Measurements from ENCODE around the gene TMEM39B. TPM values are rescaled to one million over a fixed set of nuclear protein-coding genes. Genes with fewer than 3 reads are reported as not detected.
"Not testable (repeated sequence)": the region's sequence is repeated elsewhere in the genome, so short reads cannot be mapped to it uniquely, and the experiment has no call there.

TMEM39B gene
- total and polyA plus RNA-seq, 5 experiments from 2014 or later = 2.4 to 26.1 (median 4.8) TPM

GRCh38 chr1:32048440-32048839 is 24.3 kb upstream of the TMEM39B start:
- POLR2A ChIA-PET = no interaction called here
- Mint-ChIP-seq H3K27ac (peak overlapping the region in 6 of 10 donors; percentile 37 to 84 (median 58)), H3K9me3 (no peaks in the 10 kb centered on the region), H3K4me3 (no peak overlapping the region), H3K36me3 (peaks cover 0 to 84% (median 5%) of the 10 kb centered on the region in 3 donors), H3K4me1 (peaks cover 0 to 5% (median 3%) of the 10 kb centered on the region in 4 donors), H3K27me3 (no peaks in the 10 kb centered on the region)
- DNase-seq (no peak), ATAC-seq (no peak)

DNA sequence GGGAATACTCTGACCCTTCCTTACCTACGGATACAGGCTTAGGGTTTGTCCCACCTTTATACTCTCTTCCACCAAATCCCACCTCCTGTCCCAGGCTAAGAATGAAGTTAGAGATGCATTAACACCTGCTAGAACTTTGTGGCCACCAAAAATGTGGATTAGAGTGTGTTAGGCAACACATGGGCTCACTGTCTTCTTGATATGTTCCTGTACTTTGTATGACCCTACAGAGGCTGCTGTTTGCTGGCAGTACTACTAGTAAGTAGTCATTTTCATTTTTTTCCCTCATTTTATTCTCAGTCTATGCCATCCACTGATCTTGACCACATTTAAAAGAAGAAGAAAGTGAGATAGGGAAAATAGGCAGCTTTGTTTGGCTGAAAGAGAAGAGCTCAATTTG is 21.0 kb upstream of the TMEM39B start:
- H3K27ac Mint-ChIP-seq = peak overlapping the region in 6 of 10 donors; percentile 0 to 51 (median 14)
- peaks cover 0 to 5% (median 2%) of the 10 kb centered on the region in 4 donors for H3K4me1 Mint-ChIP-seq
- H3K4me3 Mint-ChIP-seq = no peak overlapping the region
- H3K27me3 Mint-ChIP-seq = no peaks in the 10 kb centered on the region
- POLR2A ChIA-PET = interaction anchor here (1.8 kb wide), 1 partner anchor 9 kb away, joined by 4 read pairs; no protein-coding TSS in a partner anchor
- H3K36me3 Mint-ChIP-seq = peaks cover 0 to 83% (median 2%) of the 10 kb centered on the region in 3 donors
- no peak for ATAC-seq
- no peak for DNase-seq
- H3K9me3 Mint-ChIP-seq = no peaks in the 10 kb centered on the region

GRCh38 chr1:32052887-32053286 is 19.9 kb upstream of the TMEM39B start:
- DNase-seq (no peak), ATAC-seq (no peak)
- no peaks in the 10 kb centered on the region for H3K27me3 Mint-ChIP-seq
- no peaks in the 10 kb centered on the region for H3K9me3 Mint-ChIP-seq
- H3K36me3 Mint-ChIP-seq = peaks cover 0 to 77% (median 2%) of the 10 kb centered on the region in 3 donors
- H3K4me3 Mint-ChIP-seq = no peak overlapping the region
- H3K27ac Mint-ChIP-seq = peak overlapping the region in 2 of 10 donors; percentile 51 to 65
- H3K4me1 Mint-ChIP-seq = peaks cover 0 to 4% (median 1%) of the 10 kb centered on the region in 4 donors
- POLR2A ChIA-PET = interaction anchor here (1.3 kb wide), 1 partner anchor 20 kb away, joined by 3 read pairs; no protein-coding TSS in a partner anchor

DNA sequence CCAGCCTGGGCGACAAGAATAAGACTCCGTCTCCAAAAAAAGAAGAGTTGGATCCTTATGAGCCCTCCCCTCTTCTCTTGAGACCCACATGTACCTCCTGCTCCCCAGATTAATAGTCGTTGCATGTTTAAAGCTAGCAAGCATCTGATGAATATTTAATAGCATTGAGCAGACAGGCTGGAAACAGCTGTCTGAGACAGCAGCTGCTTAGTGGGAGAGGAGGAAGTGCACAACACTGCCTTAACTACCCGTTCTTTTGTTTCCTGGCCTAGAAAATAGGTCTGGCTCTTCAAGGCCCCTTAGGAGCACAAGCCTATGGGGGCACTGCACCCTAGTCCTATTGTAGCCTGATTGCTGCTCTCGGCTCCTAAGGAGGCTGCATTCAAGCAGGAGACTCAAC is 17.3 kb upstream of the TMEM39B start:
- H3K9me3 Mint-ChIP-seq = no peaks in the 10 kb centered on the region
- H3K4me1 Mint-ChIP-seq = peaks cover 0 to 4% (median under 1%) of the 10 kb centered on the region in 4 donors

GRCh38 chr1:32056598-32056997 is 16.1 kb upstream of the TMEM39B start:
- Mint-ChIP-seq H3K27me3 (no peaks in the 10 kb centered on the region), H3K9me3 (no peaks in the 10 kb centered on the region), H3K4me3 (no peak overlapping the region), H3K36me3 (peaks cover 0 to 84% (median 6%) of the 10 kb centered on the region in 3 donors), H3K27ac (peak overlapping the region in 7 of 10 donors; percentile 20 to 74 (median 53)), H3K4me1 (peaks cover 0 to 4% (median under 1%) of the 10 kb centered on the region in 4 donors)
- ATAC-seq = no peak
- POLR2A ChIA-PET = interaction anchor here (0.6 to 1.7 kb wide), 4 partner anchors 16 to 1123 kb away, joined by 3 to 6 read pairs (median 6); partner anchors contain the start of genes KPNA6 and TMEM39B
- DNase-seq = no peak

More for the DNA sequence above, 17.3 kb upstream of the TMEM39B start:
- ATAC-seq (no peak), DNase-seq (no peak)
- H3K36me3 Mint-ChIP-seq = peaks cover 0 to 82% (median 4%) of the 10 kb centered on the region in 3 donors
- no peaks in the 10 kb centered on the region for H3K27me3 Mint-ChIP-seq
- peak overlapping the region in 7 of 10 donors; percentile 2 to 60 (median 47) for H3K27ac Mint-ChIP-seq
- no peak overlapping the region for H3K4me3 Mint-ChIP-seq
- POLR2A ChIA-PET = interaction anchor here (0.6 to 1.4 kb wide), 2 partner anchors 53 to 311 kb away, joined by 5 to 6 read pairs; partner anchors contain the start of gene KPNA6

- H3K9me3 Mint-ChIP-seq = no peaks in the 10 kb centered on the region
- POLR2A ChIA-PET = interaction anchor here (0.6 to 3.2 kb wide), 4 partner anchors 10 to 741 kb away, joined by 4 to 11 read pairs (median 6); partner anchors contain the start of genes MARCKSL1 and TMEM39B
- H3K4me3 Mint-ChIP-seq = no peak overlapping the region
- peaks cover 2 to 13% (median 2%) of the 10 kb centered on the region in 4 donors for H3K4me1 Mint-ChIP-seq
- DNase-seq (no peak), ATAC-seq (no peak)
- H3K27ac Mint-ChIP-seq = peak overlapping the region; percentile 33 to 88 (median 70)
- H3K36me3 Mint-ChIP-seq = peaks cover 0 to 51% (median 4%) of the 10 kb centered on the region in 3 donors
- H3K27me3 Mint-ChIP-seq = no peaks in the 10 kb centered on the region
Measured at GRCh38 chr1:32060914-32061313, 11.8 kb upstream of the TMEM39B start.

DNA sequence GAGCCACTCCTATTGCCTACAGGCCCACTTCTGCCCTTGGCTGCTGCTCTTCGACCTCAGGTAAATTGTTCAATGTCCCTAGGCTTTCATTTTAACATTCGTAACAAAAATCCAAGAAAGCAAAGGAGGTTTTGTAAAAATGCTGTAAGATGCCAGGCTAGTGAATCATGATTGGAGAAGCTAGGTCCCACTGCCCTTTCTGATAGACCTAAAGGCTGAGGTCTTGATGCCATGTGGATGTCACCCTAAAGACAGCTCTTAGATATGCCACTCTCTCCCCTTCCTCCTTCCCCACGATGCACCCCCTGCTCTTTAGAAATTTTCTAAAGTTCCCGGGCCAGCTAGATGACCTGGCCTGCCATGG is 9.9 kb upstream of the TMEM39B start:
- no peak for ATAC-seq
- H3K27ac Mint-ChIP-seq = peak overlapping the region in 9 of 10 donors; percentile 10 to 77 (median 47)
- POLR2A ChIA-PET = interaction anchor here (1.0 to 3.2 kb wide), 3 partner anchors 9 to 50 kb away, joined by 3 to 11 read pairs (median 3); partner anchors contain the start of genes KPNA6 and TMEM39B

GRCh38 chr1:32063261-32063681 is 9.5 kb upstream of the TMEM39B start:
- ATAC-seq = peak; percentile 60 to 62
- H3K4me3 Mint-ChIP-seq = no peak overlapping the region
- H3K4me1 Mint-ChIP-seq = peaks cover 3 to 21% (median 13%) of the 10 kb centered on the region in 4 donors
- H3K27ac Mint-ChIP-seq = peak overlapping the region in 9 of 10 donors; percentile 32 to 88 (median 70)
- POLR2A ChIA-PET = interaction anchor here (0.6 to 3.2 kb wide), 4 partner anchors 9 to 174 kb away, joined by 3 to 11 read pairs (median 4); partner anchors contain the start of genes KPNA6 and TMEM39B
- DNase-seq = peak in 3 of 10 donors; percentile 36 to 43 (median 38)
- H3K27me3 Mint-ChIP-seq = no peaks in the 10 kb centered on the region
- H3K9me3 Mint-ChIP-seq = no peaks in the 10 kb centered on the region
- H3K36me3 Mint-ChIP-seq = peaks cover 0 to 36% (median 3%) of the 10 kb centered on the region in 3 donors

More for the DNA sequence above, 9.9 kb upstream of the TMEM39B start:
- H3K27me3 Mint-ChIP-seq = no peaks in the 10 kb centered on the region
- no peak for DNase-seq
- H3K4me3 Mint-ChIP-seq = no peak overlapping the region
- H3K9me3 Mint-ChIP-seq = no peaks in the 10 kb centered on the region
- peaks cover 3 to 21% (median 13%) of the 10 kb centered on the region in 4 donors for H3K4me1 Mint-ChIP-seq
- peaks cover 0 to 40% (median 4%) of the 10 kb centered on the region in 3 donors for H3K36me3 Mint-ChIP-seq

DNA sequence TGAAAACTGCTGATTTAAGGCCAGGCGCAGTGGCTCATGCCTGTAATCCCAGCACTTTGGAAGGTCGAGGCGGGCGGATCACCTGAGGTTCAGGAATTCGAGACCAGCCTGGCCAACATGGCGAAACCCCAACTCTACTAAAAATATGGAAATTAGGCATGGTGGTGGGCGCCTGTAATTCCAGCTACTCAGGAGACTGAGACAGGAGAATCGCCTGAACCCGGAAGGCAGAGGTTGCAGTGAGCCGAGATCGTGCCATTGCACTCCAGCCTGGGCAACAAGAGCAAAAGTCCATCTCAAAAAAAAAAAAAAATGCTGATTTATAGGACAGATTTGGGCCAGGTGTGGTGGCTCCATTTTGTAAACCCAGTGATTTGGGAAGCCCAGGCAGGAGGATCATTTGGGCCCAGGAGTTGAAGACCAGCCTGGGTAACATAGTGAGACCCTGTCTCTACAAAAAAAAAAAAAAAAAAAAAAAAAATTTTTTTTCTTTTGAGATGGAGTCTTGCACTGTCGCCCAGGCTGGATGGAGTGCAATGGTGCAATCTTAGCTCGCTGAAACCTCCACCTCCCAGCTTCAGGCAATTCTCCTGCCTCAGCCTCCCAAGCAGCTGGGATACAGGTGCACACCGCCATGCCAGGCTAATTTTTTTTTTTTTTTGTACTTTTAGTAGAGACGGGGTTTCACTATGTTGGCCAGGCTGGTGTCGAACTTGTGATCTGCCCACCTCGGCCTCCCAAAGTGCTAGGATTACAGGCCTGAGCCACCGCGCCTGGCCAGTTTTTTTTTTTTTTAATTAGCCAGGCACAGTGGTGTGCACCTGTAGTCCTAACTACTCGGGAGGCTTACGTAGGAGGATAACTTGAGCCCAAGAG is 6.9 kb upstream of the TMEM39B start:
- Mint-ChIP-seq H3K4me1 (peaks cover 8 to 21% (median 17%) of the 10 kb centered on the region in 4 donors), H3K36me3 (peaks cover 0 to 11% (median 2%) of the 10 kb centered on the region in 3 donors), H3K27ac (peak overlapping the region in 6 of 10 donors; percentile 14 to 32 (median 25))
- not testable (repeated sequence) for H3K27me3 Mint-ChIP-seq, DNase-seq, H3K9me3 Mint-ChIP-seq, H3K4me3 Mint-ChIP-seq
- POLR2A ChIA-PET = interaction anchor here (0.7 kb wide), 2 partner anchors 91 to 252 kb away, joined by 3 read pairs; no protein-coding TSS in a partner anchor
- peak in 1 of 2 donors; percentile 9 for ATAC-seq

- POLR2A ChIA-PET = interaction anchor here (0.7 to 1.0 kb wide), 3 partner anchors 92 to 252 kb away, joined by 3 read pairs; no protein-coding TSS in a partner anchor
- Mint-ChIP-seq H3K4me3 (no peak overlapping the region), H3K4me1 (peaks cover 8 to 21% (median 17%) of the 10 kb centered on the region in 4 donors), H3K27ac (peak overlapping the region in 8 of 10 donors; percentile 6 to 72 (median 29)), H3K36me3 (peaks cover 0 to 4% (median 0%) of the 10 kb centered on the region in 3 donors), H3K27me3 (no peaks in the 10 kb centered on the region), H3K9me3 (no peaks in the 10 kb centered on the region)
- DNase-seq (peak in 1 of 10 donors; percentile 4), ATAC-seq (peak; percentile 48 to 51)
Measured at GRCh38 chr1:32066489-32066873, 6.3 kb upstream of the TMEM39B start.

DNA sequence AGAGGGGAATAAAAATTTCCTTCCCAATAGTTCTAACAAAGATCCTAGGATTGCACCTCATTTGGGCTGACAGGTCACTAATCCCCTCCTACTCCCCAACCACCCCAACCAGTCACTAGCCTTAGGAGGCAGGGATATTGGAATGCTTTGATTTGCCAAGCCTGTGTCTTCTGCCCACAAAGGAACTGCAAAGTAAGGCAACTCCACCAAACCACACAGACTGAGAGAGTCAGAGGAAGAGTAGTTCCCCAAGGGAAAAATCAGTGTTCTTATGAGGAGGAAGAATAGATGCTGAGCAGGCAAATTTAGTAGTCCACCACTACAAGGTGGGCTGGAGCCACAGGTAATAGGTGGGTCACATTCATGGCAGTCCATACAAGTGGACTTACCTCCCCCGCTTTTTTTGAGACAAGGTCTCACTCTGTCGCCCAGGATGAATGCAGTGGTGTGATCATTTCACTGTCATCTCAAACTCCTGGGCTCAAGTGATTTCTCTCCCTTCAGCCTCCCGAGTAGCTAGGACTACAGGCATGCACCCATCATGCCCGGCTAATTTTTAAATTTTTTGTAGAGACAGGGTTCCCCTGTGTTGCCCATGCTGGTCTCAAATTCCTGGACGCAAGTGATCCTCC is 3.7 kb upstream of the TMEM39B start:
- Mint-ChIP-seq H3K27me3 (no peaks in the 10 kb centered on the region), H3K4me3 (no peak overlapping the region), H3K4me1 (peaks cover 20 to 33% (median 31%) of the 10 kb centered on the region in 4 donors), H3K9me3 (no peaks in the 10 kb centered on the region), H3K36me3 (no peaks in the 10 kb centered on the region), H3K27ac (peak overlapping the region in 3 of 10 donors; percentile 27 to 71 (median 48))
- ATAC-seq = no peak
- POLR2A ChIA-PET = interaction anchor here (0.7 kb wide), 2 partner anchors 25 to 38 kb away, joined by 3 to 5 read pairs; no protein-coding TSS in a partner anchor
- no peak for DNase-seq
